ENCODE results near the gene DSCAML1.

Gene DSCAML1

DNA sequence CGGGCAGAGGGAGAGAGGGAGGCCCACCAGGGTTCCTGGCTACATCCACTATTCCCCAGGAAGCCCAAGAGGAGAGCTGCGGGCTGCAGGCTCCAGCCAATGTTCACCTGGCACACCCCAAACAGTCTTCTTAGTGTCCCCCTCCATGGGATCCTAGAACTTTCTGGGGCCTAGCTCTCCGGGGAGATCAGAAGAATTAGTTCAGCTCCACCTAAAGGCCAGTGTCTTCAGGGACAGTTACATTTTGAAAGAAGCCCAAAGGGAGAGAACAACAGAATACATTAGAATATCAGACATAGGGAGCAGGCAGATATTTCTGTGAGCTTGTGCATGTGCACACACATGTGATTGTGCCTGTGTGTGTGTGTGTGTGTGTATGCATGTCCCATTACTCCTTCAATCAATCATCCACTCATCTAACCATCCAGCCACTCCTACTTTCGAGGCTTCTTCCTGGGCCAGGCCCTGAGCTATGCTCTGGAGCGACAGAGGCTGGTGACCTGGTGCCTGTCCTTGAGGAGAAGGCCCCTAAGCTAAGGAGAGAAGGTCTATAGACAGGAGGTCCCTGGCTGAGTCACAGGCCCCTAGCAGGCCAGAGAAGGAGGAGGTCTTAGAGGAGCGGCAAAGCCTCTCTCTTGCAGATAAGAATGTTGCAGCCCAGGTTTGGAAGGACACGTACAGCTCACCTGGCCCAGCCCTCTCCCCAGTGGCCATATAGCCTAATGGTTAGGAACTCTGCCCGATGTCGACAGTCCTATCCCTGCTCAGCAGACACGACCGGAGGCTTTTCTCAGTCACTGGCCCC, 165.5 kb downstream of the DSCAML1 start:
- no peak for DNase-seq

DNA sequence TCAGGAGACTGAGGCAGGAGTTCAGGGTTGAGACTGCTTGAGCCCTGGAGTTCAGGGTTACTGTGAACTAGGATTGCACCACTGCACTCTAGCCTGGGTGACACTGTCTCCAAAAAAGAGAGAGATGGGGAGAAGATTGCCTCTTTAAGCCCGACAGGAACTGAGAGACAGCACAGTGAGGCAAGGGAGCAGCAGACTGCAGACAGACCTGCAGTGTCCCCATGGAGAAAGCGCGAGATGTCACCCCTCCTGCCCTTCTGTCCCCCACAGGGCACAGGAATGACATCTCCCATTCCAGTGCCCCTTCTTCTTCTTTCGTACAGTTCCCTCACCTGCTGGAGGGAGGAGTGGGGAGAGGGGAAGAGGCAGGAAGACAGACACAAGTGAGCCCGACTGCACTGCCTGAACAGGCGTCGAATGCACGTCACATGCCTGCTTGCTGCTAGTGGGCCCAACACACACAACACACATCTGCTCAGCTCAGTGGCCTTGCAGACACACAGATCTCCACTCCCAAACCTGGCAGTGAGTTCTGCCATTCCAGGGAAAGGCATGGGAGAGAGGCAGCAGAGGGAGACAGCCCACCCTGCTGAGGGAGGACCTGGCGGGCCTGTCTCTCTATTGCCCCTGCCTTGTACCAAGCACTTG, 167.0 kb downstream of the DSCAML1 start:
- DNase-seq, result no peak

DNA sequence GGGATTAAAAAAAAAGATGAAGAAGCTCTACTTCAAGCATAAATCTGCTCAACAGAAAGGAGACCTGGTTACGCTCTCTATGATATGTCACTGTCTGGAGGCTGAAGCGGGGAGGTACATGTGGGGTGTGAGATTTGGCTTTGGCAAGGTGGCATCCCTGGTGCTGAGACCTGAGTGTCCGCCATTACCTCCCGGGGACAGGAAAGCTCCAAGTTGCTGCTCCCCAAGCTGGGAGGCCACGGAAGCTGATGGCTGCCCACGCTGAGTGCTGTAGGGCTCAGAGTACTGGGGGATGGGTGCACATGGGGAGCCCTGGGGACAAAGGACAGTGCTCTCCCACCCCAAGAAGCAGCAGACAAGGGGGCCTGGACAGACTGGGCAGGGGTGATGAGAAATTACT, 167.9 kb downstream of the DSCAML1 start:
- DNase-seq, result no peak

DNA sequence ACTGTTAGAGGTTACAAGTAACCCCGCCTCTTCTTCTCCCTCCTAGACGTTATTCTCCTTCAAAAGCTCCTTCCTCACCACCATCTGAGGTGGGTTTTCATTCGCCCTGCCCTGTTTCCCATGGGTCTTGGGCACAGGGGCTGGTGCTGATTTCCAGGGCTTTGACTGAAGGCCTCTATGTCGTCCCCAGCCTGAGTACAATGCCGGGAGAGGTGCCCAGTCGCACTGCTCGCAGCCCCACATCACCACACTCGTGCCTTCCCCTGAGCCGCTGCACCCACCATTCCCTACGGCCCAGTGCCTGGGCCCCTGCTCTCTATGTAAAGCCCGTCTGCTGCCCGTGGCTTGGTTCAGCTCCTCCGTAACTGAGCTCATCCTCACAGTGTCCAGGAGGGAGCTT, 169.8 kb downstream of the DSCAML1 start:
- DNase-seq, result no peak

DNA sequence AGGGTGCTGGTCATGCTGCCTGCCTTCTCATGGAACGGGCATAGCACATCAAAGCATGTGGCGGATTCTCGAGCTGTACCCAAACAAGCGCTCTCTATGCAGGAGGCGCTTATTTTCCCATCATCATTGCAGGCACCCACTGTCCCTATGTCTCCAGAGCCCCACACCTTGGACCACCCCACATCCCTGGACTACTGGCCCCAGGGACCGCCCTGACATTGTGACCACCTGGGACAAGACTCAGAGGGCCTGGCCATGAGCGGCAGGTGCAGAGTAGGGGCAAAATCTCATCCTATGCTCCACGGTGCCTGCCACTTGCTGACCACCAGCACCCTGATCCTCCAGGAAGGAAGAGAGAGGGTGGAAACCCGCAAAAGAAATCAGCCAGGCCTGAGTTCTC, 170.4 kb downstream of the DSCAML1 start:
- no peak for DNase-seq

DNA sequence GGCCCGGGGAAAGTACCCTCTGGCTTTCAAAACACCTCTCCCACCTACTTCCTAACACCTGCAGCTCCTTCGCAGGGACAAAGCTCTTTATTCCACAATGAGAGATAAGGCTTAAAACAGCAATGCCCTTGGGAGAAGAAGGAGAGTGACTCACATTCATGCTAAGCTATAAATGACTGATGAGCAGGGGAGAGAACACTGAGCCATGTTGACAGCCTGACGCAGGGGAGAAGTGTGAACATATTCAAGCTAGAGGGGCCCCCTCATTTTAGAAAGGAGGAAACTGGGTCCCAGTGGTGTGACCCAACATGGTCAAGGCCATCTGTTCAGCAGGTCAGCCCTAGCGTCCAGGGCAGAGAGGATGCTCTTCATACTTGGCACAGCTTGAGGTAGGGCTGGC, 171.8 kb downstream of the DSCAML1 start:
- no peak for DNase-seq

DNA sequence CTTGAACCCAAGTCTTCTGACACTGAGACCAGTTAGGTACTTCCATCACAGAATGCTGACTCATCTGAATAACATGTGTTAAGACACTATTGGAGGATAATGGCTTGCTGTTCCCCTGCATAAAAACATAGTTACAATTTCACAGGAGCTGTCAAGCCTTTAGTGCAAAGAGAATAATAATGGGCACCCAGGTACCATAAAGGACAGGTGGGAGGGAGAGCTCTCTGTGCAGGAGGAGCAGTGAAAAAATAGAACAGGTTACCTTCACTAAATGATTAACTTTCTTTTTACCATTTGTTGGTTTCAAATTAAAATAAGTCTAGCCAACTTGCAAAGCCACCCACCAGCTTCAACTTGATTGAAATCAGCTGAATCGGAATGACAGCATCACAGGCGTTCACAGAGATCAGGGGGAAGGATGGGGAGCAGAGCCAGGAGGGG, 173.2 kb downstream of the DSCAML1 start:
- DNase-seq, result no peak

DNA sequence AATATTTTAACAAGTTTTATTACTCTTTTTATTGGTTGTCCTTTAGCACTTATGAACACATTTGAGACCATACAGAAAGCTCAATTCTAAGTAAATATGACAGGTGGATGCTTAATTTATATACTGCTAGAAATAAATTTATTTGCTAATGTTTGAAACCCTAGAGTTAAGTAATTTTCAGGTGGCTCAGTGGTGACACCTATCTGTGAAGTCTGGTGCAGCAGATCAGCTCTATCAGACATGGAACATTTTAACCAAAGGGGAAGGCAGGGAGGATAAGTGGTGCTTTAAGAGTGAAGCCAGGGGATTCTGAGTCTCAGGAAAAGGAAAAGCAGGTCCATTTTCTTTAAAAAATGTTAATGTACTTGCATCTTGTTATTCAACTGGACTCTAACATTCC, 175.8 kb downstream of the DSCAML1 start:
- DNase-seq, result no peak

DNA sequence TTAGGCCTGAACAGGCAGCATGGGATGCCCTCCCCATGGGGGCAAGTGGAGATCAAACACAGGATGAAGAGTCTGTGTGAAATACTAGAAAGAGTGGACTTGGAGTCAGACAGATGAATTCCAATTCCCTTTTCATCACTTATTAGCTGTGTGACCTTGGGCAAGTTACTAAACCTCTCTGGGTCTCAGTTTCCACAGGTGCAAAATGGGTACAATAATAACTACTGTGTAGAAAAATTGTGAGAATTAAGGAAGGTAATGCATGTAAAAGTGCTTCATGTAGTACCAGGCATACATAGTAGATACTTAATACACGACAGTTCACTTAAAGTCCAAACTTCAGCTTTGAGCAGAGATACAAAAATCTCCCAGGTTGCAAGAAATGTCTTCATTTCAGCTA, 176.4 kb downstream of the DSCAML1 start:
- DNase-seq, result no peak

DNA sequence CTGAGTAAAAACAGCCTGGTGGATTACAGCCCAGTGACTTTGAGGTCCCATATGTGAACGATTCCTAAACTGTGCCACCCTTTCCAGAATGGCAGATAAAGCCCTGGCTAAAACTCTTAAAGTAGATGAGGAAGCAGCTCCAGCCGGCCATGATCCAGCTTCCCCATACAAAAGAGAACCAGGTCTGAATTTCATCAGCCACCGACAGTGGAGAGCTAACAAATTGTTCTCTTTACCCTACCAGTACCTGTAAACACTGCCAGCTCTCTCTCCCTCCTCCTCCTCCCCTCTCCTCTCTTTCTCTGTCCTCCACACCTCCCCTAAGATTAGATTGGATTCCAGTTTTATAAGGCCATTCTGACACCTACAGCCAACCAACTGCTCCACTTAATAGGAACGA, 176.9 kb downstream of the DSCAML1 start:
- no peak for DNase-seq

DNA sequence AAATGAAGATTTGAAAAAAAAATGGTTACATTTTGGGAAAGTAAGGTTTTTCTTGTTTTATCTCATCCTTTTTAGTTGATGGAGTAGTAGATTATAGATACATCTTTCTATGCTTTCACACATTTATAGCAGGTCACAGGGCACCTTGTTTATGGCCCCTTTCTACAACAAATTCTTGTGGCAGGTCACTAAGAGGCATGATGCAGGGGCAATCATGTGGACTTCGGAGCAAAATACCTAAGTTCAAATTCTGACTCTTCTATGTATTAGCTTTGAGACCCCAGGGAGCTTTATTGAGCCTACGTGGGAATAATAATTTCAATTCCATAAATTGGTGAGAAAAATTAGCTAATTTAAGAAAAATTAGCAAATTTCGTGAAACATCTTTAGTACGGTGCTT, 177.4 kb downstream of the DSCAML1 start:
- DNase-seq, result no peak

DNA sequence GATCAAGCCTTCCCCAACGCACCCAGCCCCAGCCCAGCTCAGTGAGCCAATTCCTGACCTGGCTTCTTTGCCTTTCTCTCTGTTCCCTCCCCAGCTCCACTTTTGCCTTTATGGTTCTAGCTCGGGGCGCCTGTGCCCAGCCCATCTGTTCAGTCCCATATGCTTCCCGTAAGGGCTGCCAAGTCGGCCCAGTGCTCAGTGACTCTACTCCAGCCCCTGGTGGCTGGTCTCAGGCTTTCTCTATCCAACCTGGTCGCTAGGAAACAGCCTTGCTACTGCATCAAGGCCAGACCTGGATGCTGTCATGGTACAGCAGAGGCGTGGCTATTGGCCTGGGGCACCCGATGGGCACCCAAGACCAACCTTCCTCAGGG, 178.0 kb downstream of the DSCAML1 start:
- DNase-seq, result no peak

DNA sequence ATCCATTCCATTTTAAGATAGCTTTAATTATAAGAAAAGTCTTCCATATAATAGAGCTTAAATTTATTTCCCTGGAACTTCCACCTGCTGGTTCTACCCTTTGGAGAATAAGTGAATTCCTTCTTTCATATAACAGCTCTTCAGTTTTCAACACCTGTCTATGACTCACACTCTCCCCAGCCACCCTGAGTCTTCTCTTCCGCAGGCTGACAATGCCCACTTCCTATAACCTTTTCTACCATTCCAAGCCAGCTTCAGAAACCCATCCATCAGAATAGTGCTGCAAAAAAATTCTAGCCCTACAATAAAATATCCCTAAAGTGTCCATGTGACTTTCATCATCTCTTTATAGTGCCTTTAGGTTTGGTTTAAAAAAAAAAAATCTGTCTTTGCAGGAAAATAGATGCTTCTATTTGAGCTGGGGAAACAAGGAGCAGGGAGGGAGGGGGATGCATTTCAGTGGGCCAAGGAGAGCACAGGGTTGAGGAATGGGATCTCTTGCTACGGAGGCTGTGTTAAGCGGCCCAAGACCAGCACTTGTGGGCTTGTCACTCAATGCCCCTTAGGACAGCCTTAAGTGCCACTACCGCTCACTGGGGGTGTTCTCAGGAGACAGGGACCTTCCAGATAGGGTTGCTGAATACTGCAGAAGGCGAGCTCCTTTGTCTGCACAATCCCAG, 178.6 kb downstream of the DSCAML1 start:
- DNase-seq, result no peak

DNA sequence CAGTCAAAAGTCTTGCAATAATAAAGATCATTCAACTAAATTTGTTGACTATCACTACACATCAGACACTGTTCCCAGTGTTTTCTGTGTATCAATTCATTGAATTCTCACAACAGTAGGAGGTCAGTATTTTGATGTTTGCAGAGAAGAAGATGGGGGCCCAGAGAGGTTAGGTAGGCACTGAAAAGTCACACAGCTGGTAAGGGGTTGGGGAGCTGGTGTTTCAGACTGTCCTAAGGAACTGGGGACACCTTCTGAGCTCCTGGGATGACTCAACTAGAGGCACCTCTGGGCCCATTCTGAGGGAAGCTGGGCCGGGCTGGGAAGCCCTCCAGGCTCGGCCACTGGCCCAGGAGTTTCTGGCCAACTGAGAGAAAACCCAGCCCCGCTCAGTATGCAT, 180.0 kb downstream of the DSCAML1 start:
- no peak for DNase-seq

DNA sequence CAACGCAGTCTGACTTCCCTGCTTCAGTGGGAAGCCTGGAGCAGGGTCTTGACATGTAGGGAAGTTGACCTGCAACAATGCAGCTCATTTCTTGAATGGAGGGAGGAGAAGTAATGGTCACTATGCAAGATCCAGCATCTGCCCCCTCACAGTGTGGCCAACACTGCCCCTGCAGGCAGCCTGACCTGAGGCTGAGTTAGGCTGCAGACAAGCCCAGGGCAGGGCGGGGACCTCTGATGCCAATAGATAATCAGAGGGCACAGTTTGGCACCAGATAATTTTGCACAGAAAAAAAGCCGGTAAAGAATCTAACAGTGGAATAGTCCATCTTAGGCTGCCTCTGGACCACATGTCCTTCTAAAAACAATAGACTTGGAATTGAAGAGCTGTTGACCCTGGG, 182.3 kb downstream of the DSCAML1 start:
- no peak for DNase-seq

DNA sequence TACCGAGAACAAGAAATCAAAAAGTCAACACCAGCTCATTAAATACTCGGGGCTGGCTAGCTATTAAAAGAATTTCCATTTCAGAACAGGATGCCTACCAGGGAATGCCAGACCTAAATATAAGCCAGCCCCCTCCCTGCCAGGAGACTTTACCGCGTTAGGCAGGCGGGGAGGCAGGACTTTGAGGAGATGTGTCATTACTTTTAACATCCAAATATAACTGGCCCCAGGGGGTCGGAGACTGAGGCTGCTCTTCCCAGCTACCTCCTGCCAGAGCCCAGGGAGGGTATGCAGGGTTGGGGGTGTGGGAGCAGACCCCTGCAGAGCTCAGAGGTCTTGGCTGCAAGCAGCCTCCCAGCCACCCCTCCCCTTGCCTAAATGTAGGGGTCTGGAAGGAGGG, 183.5 kb downstream of the DSCAML1 start:
- no peak for DNase-seq

DNA sequence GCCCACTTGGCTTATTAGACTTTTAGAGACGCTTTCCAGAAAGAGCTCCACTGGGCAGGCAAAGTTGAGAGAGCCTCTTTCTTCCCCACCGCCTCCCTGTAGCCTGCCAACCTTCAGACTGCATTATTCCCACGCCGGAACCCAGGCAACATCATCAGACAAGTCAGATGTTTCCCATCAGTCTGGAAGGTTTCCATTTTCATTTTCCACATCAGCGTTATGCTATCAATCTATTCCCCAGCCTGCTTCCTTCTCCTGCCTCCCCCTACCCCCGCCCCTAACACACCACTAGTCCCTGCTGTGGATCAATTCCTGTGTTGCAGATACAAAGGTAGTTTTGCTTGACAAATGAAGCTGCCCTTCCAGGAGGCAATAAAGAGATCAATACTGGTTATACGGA, 184.8 kb downstream of the DSCAML1 start:
- DNase-seq, result no peak

DNA sequence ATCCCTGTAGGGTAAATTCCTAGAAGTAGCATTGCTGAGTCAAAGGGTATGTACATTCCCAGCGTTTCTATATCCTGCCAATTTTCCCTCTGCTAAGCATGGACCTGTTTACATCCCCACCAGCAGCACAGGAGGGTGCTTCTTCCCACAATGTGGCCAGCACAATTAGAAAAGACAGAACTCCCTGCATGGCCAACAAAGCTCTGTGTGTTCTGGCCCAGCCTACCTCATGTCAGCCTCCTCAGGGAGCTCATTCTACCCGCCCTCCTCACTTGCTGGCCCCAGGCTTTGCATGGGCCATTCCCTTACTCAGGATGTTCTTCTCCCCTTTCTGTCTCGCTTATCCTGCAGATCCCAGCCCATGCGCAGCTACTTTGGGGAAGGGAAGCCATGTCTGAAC, 186.1 kb downstream of the DSCAML1 start:
- no peak for DNase-seq

DNA sequence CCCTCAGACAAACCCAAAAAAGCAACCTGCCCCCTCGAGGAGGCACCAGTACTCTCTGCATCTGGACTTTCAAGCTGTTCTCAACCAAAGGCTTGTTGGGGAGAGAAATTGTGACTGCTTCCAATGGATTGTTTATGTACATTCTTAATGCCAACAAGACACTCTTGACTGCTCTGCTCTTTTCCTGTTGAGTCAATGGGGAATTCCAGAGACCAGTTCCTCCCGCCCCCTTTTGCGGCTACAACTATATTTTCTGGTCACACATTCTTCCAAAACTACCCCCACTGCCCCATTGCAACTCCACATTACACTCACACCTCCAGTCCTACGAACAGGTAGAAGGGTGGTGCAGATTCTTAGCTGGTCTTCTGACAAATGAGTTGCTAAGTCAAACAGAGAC, 187.0 kb downstream of the DSCAML1 start:
- no peak for DNase-seq

DNA sequence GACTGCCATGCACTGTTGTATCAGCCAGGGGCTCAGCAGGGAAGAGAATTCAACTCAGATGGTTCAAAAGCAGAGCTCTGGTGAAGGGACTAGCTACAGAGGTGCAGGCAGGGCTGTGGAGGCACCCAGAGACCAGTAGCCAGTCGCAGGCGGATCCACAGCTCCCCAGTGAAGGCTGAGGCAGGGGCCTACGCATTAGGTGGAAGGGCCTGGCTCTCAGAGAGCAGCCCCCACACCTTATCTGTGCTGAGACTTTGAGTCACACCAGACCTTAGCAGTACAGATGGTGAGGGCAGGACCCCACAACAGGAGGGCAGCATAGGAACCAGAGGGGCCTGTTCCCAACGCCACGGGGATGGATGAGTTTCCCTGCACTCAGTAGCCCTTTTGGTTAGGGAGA, 189.6 kb downstream of the DSCAML1 start:
- DNase-seq, result no peak

DNA sequence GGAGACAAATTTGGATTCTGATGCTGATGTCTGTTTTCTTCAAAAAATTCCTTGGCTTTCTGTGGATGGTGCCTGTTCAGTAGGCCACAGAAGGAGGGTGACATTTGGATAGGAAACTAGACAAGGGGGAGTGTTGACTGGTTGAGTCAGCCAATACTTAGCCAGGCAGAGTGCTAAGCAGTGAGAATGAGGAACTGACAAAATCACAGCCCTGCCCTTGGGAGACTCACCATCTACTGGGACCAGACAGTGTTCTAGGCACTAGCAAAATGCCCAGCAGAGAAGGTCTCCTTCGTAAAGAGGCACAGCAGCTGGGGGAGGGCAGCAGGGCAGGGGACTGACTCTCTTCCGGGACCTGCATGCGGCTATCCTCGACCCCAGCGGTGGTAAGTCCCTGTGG, 190.2 kb downstream of the DSCAML1 start:
- DNase-seq, result no peak

DNA sequence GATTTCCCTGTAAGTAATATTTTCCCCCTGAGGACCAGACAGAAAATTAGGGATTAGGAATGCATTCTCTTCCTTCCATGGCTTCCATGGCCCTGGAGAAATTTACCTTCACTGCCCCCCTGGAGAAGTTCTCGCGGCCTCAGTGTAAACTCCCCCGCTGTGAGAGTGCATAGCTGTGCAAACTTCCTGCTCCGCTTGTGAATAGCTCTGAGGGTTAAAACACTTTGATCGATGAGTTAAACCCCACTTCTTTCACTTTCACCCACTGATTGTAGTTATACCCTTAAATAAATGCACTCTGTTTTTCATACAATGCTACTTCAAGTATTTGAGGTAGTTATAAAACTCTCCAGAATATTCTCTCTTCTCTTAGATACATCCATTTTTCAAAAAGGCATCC, 190.8 kb downstream of the DSCAML1 start:
- no peak for DNase-seq

DNA sequence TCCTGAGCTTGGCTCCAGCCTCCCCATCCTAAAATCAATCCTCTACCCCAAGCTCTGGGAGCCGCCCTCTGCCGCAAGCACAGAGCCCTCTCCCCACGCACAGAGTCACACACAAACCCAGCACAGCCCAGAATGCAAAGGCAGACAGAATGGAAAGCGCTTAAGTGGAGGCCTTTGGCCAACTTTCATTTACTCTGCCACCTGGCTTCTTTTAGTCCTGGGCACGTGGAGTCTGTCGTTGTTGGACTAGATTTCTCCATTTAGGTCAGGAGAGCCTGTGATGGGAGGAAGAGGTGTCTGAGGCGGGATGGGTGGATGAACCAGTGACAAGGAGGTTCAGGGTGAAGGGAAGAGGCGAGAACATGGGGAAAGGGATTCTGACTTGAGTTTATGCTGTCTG, 191.7 kb downstream of the DSCAML1 start:
- no peak for DNase-seq

DNA sequence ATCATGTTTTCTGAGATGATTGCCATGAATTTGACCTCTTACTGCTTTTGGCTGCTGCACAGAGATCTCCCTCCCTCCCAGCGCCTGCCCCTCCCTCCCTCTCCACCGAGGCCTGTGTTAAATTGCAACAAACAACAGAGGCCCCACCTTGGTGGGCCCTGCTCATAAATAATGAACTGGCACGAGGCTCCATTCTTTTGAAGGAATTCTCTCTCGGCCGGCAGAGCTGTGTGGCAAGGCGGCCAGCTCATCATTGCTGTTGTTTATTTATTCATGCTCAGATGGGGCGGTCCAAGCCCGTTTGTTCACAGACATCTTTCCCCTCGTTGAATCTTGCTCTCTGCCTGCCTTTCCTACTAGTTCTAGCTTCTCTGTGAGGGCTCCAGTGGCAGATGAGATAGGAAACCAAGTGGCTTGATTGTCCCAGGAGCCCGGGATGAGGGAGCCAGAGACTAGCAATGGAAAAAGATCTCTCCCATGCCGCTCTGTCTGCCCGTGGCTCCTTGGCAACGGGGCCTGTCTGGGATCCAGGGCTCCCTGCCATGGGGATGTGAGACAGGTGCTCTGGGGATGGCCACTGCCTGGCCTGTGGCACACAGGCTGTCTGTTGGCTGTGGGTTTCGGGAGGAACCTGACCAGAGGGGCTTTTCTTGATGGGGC, 192.6 kb downstream of the DSCAML1 start:
- no peak for DNase-seq
